ENCODE results near the gene ROCK1. TPM values are rescaled to one million over a fixed set of nuclear protein-coding genes. Genes with fewer than 3 reads are reported as not detected.

Gene ROCK1
- total and polyA plus RNA-seq, 11 donors, result 14.1 to 46.2 (median 33.9) TPM

- H3K4me3 ChIP-seq, result no peak overlapping the region
- H3K9me3 ChIP-seq, result no peaks in the 10 kb centered on the region
- no peaks in the 10 kb centered on the region for H3K27me3 ChIP-seq
- peaks cover 0 to 70% (median 37%) of the 10 kb centered on the region in 12 donors for H3K4me1 ChIP-seq
- H3K36me3 ChIP-seq, result no peaks in the 10 kb centered on the region
- no peak for DNase-seq
- peak in 1 of 4 donors; percentile 18 for ATAC-seq
- H3K27ac ChIP-seq, result no peak overlapping the region
- 72 to 79% (median 75%) methylated on average over 3 of the region's 3 CpGs for WGBS, 4 donors
- TF ChIP-seq POLR2A (IDR thresholded peaks at IDR 0.05) (no peak), CTCF (IDR thresholded peaks at IDR 0.05) (no peak)
- intact Hi-C loops (cut with DNase I), result loop anchor here in 1 of 10 donors (10.0 kb wide), 1 partner anchor 80 kb away; no protein-coding TSS in a partner anchor
These were observed 37.0 kb downstream of the ROCK1 start for GRCh38 chr18:21074336-21075323.

GRCh38 chr18:21073180-21073579, 38.4 kb downstream of the ROCK1 start:
- peaks cover 0 to 7% (median 0%) of the 10 kb centered on the region in 9 donors for H3K36me3 ChIP-seq
- DNase-seq, result no peak
- TF ChIP-seq CTCF (IDR thresholded peaks at IDR 0.05) (no peak), POLR2A (IDR thresholded peaks at IDR 0.05) (no peak)
- no peak for ATAC-seq
- H3K4me1 ChIP-seq, result peaks cover 0 to 56% (median 30%) of the 10 kb centered on the region in 12 donors
- intact Hi-C loops (cut with DNase I), result loop anchor here in 1 of 10 donors (10.0 kb wide), 1 partner anchor 82 kb away; no protein-coding TSS in a partner anchor
- no peak overlapping the region for H3K4me3 ChIP-seq
- H3K27ac ChIP-seq, result no peak overlapping the region
- no peaks in the 10 kb centered on the region for H3K27me3 ChIP-seq
- H3K9me3 ChIP-seq, result no peaks in the 10 kb centered on the region

DNA sequence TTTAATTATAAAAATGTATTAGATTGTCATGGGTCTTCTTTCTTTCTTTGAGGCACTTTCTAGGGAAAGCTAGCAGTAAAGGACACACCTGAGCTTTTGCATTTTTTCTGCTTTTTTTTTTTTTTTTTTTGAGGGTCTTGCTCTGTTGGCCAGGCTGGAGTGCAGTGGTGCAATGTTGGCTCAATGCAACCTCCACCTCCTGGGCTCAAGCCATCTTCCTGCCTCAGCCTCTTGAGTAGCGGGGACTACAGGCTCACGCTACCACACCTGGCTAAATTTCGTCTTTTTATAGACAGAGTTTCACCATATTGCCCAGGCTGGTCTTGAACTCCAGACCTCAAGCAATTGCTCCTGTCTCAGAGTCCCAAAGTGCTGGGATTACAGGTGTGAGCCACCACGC, 40.5 kb downstream of the ROCK1 start:
- Histone ChIP-seq H3K9me3 (no peaks in the 10 kb centered on the region), H3K27ac (no peak overlapping the region), H3K4me1 (peaks cover 0 to 46% (median 23%) of the 10 kb centered on the region in 12 donors), H3K27me3 (no peaks in the 10 kb centered on the region), H3K36me3 (peaks cover 0 to 18% (median 0%) of the 10 kb centered on the region in 9 donors), H3K4me3 (no peak overlapping the region)
- no peak for DNase-seq
- no peak for TF ChIP-seq POLR2A (IDR thresholded peaks at IDR 0.05)
- no peak for TF ChIP-seq CTCF (IDR thresholded peaks at IDR 0.05)
- 79 to 99% (median 89%) methylated on average over 4 of the region's 4 CpGs for WGBS, 4 donors
- ATAC-seq, result no peak
- intact Hi-C loops (cut with DNase I), result loop anchor here in 1 of 10 donors (10.0 kb wide), 1 partner anchor 84 kb away; no protein-coding TSS in a partner anchor

GRCh38 chr18:21069468-21069867, 42.1 kb downstream of the ROCK1 start:
- no peak for ATAC-seq
- Histone ChIP-seq H3K9me3 (no peaks in the 10 kb centered on the region), H3K4me1 (peaks cover 0 to 30% (median 10%) of the 10 kb centered on the region in 12 donors), H3K4me3 (no peak overlapping the region), H3K27ac (no peak overlapping the region), H3K27me3 (no peaks in the 10 kb centered on the region), H3K36me3 (peaks cover 0 to 18% (median 0%) of the 10 kb centered on the region in 9 donors)
- TF ChIP-seq POLR2A (IDR thresholded peaks at IDR 0.05) (no peak), CTCF (IDR thresholded peaks at IDR 0.05) (no peak)
- DNase-seq, result no peak
- 89 to 95% (median 92%) methylated on average over 1 of the region's 1 CpG for WGBS, 4 donors
- intact Hi-C loops (cut with DNase I), result loop anchor here in 1 of 10 donors (10.0 kb wide), 1 partner anchor 65 kb away; no protein-coding TSS in a partner anchor

Measured in heart left ventricle (tissue), 16 donors.